ENCODE measurements around the gene CUL9.
A peak's percentile ranks its signal among the peaks of the same experiment; 100 is the strongest.

Gene CUL9

GRCh38 chr6:43173591-43174262, 8.3 kb upstream of the CUL9 start:
- no peak for DNase-seq

GRCh38 chr6:43174263-43175112, 7.5 kb upstream of the CUL9 start:
- DNase-seq = peak; percentile 99

- no peak for DNase-seq
These were observed 6.1 kb upstream of the CUL9 start for GRCh38 chr6:43175676-43176422.

GRCh38 chr6:43176423-43176786, 5.6 kb upstream of the CUL9 start:
- no peak for DNase-seq

- DNase-seq = no peak
These were observed 3.8 kb upstream of the CUL9 start for GRCh38 chr6:43178150-43178549.

GRCh38 chr6:43178951-43179830, 2.8 kb upstream of the CUL9 start:
- DNase-seq = no peak

- no peak for DNase-seq
These were observed 1.9 kb upstream of the CUL9 start for GRCh38 chr6:43180058-43180457.

- DNase-seq = no peak
These were observed 1.0 kb upstream of the CUL9 start for GRCh38 chr6:43180985-43181384.

GRCh38 chr6:43181621-43181941, 415 bp upstream of the CUL9 start:
- no peak for DNase-seq

- DNase-seq = no peak
These were observed 1.4 kb downstream of the CUL9 start for GRCh38 chr6:43183441-43183840.

- no peak for DNase-seq
These were observed 2.4 kb downstream of the CUL9 start for GRCh38 chr6:43184268-43184985.

GRCh38 chr6:43185391-43185985, 3.5 kb downstream of the CUL9 start:
- DNase-seq = no peak

GRCh38 chr6:43186019-43186418, 4.0 kb downstream of the CUL9 start:
- DNase-seq = no peak

GRCh38 chr6:43186706-43187105, 4.7 kb downstream of the CUL9 start:
- DNase-seq = no peak

GRCh38 chr6:43187821-43188220, 5.8 kb downstream of the CUL9 start:
- no peak for DNase-seq

GRCh38 chr6:43188426-43188825, 6.4 kb downstream of the CUL9 start:
- no peak for DNase-seq

GRCh38 chr6:43189776-43190304, 7.8 kb downstream of the CUL9 start:
- DNase-seq = no peak

GRCh38 chr6:43192911-43193310, 10.9 kb downstream of the CUL9 start:
- no peak for DNase-seq

GRCh38 chr6:43193929-43194328, 11.9 kb downstream of the CUL9 start:
- no peak for DNase-seq

GRCh38 chr6:43196337-43196736, 14.3 kb downstream of the CUL9 start:
- no peak for DNase-seq

- DNase-seq = no peak
These were observed 17.9 kb downstream of the CUL9 start for GRCh38 chr6:43199912-43200311.

- no peak for DNase-seq
These were observed 18.5 kb downstream of the CUL9 start for GRCh38 chr6:43200541-43200940.
